ENCODE results near the gene DEDD2.

DEDD2 gene

GRCh38 chr19:42248270-42249148 lies 31.0 kb upstream of the DEDD2 start:
- in situ Hi-C loops (cut with MboI; ENCODE audit: low sequenced_read_pairs) = no loop called here

GRCh38 chr19:42247640-42248199 lies 30.2 kb upstream of the DEDD2 start:
- in situ Hi-C loops (cut with MboI; ENCODE audit: low sequenced_read_pairs) = no loop called here

- in situ Hi-C loops (cut with MboI; ENCODE audit: low sequenced_read_pairs) = no loop called here
These were observed 29.6 kb upstream of the DEDD2 start for GRCh38 chr19:42246922-42247639.

- in situ Hi-C loops (cut with MboI; ENCODE audit: low sequenced_read_pairs) = no loop called here
These were observed 28.9 kb upstream of the DEDD2 start for GRCh38 chr19:42246143-42246921.

GRCh38 chr19:42245231-42245630 lies 27.8 kb upstream of the DEDD2 start:
- in situ Hi-C loops (cut with MboI; ENCODE audit: low sequenced_read_pairs) = no loop called here

- in situ Hi-C loops (cut with MboI; ENCODE audit: low sequenced_read_pairs) = no loop called here
These were observed 27.1 kb upstream of the DEDD2 start for GRCh38 chr19:42244347-42245220.

GRCh38 chr19:42242512-42243409 lies 25.3 kb upstream of the DEDD2 start, which contains the start of gene GSK3A:
Gene GSK3A, minus strand, starts transcription at chr19:42242602. Its CDS starts 137 bp downstream, at chr19:42242465.
- in situ Hi-C loops (cut with MboI; ENCODE audit: low sequenced_read_pairs) = no loop called here

GRCh38 chr19:42242069-42242511 lies 24.6 kb upstream of the DEDD2 start:
- in situ Hi-C loops (cut with MboI; ENCODE audit: low sequenced_read_pairs) = no loop called here

- in situ Hi-C loops (cut with MboI; ENCODE audit: low sequenced_read_pairs) = no loop called here
These were observed 23.8 kb upstream of the DEDD2 start for GRCh38 chr19:42241279-42241678.

GRCh38 chr19:42239544-42240220 lies 22.2 kb upstream of the DEDD2 start:
- in situ Hi-C loops (cut with MboI; ENCODE audit: low sequenced_read_pairs) = no loop called here

- in situ Hi-C loops (cut with MboI; ENCODE audit: low sequenced_read_pairs) = no loop called here
These were observed 17.7 kb upstream of the DEDD2 start for GRCh38 chr19:42235181-42235580.

- in situ Hi-C loops (cut with MboI; ENCODE audit: low sequenced_read_pairs) = no loop called here
These were observed 16.9 kb upstream of the DEDD2 start for GRCh38 chr19:42234364-42234763.

GRCh38 chr19:42233678-42234292 lies 16.3 kb upstream of the DEDD2 start:
- in situ Hi-C loops (cut with MboI; ENCODE audit: low sequenced_read_pairs) = no loop called here

GRCh38 chr19:42233106-42233505 lies 15.6 kb upstream of the DEDD2 start:
- in situ Hi-C loops (cut with MboI; ENCODE audit: low sequenced_read_pairs) = no loop called here

- in situ Hi-C loops (cut with MboI; ENCODE audit: low sequenced_read_pairs) = no loop called here
These were observed 15.0 kb upstream of the DEDD2 start for GRCh38 chr19:42232435-42232834.

- in situ Hi-C loops (cut with MboI; ENCODE audit: low sequenced_read_pairs) = no loop called here
These were observed 13.1 kb upstream of the DEDD2 start for GRCh38 chr19:42230571-42230970.

GRCh38 chr19:42229855-42230351 lies 12.4 kb upstream of the DEDD2 start:
- in situ Hi-C loops (cut with MboI; ENCODE audit: low sequenced_read_pairs) = no loop called here
